ENCODE results near the gene FAM9C.
"Not testable (repeated sequence)": the region's sequence is repeated elsewhere in the genome, so short reads cannot be mapped to it uniquely, and the experiment has no call there.

FAM9C gene

DNA sequence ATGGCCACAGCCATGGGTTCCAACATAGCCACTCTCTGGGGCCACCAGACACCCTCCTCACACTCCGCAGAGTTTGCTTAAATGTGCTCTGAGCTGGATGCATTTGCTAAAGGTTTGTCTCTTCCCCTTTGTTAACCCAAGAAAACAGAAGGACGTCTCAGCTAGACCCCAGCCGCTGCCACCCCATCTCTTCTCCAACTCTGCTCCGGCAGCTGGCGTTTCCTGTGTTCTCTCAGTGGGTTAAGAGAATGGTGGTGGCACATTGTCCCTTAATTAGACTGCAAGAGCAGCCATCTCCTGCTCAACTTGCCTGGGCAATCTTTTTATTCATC is 43.7 kb upstream of the FAM9C start:
- TF ChIP-seq, protein P1, sequence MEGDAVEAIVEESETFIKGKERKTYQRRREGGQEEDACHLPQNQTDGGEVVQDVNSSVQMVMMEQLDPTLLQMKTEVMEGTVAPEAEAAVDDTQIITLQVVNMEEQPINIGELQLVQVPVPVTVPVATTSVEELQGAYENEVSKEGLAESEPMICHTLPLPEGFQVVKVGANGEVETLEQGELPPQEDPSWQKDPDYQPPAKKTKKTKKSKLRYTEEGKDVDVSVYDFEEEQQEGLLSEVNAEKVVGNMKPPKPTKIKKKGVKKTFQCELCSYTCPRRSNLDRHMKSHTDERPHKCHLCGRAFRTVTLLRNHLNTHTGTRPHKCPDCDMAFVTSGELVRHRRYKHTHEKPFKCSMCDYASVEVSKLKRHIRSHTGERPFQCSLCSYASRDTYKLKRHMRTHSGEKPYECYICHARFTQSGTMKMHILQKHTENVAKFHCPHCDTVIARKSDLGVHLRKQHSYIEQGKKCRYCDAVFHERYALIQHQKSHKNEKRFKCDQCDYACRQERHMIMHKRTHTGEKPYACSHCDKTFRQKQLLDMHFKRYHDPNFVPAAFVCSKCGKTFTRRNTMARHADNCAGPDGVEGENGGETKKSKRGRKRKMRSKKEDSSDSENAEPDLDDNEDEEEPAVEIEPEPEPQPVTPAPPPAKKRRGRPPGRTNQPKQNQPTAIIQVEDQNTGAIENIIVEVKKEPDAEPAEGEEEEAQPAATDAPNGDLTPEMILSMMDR (conservative IDR thresholded peaks at IDR 0.05; ENCODE audit: low read depth, low read length): no peak
- no peak overlapping the region for H3K4me3 ChIP-seq (ENCODE audit: low read length)
- DNase-seq (ENCODE audit: low read depth): no peak

DNA sequence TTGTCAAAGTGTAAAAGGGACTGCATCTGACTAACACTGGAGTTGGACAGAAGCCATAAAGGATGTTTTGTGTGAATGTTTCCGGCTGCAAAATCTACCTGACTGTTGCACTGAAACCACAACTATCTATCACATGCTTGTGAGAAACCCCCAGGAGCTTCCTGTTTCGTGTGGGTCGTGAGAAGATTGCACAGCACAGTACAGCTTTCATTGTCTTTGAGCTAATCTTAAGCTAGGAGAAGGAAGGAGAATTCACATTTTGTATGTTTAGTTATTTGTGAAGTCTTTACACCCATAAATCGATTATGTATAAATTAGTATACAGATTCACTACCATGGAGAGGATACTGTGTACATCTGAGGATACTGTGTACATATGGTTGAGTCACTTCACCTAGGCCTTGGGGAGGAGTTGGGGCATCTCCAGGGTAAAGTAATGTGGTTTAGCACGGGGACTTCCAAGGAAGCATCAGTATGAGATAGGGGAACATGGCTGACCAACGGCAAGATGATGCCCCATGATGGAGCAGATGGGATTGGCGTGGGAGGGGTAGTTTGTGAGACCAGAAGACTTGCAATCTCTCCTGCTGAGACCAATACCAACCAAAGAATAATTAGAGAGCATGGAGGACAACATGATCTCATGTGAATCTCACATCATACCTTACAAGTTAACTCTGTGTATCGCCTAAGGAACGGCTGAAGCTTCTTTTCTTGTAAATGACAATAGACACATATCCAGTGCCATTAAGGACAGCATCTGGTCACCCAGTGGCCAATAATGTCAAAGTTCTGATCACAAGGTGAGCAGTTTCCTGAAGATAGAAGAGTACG is 43.1 kb upstream of the FAM9C start:
- H3K4me3 ChIP-seq (ENCODE audit: low read length): no peak overlapping the region
- DNase-seq (ENCODE audit: low read depth): no peak
- TF ChIP-seq, protein P1 (conservative IDR thresholded peaks at IDR 0.05; ENCODE audit: low read depth, low read length): no peak

DNA sequence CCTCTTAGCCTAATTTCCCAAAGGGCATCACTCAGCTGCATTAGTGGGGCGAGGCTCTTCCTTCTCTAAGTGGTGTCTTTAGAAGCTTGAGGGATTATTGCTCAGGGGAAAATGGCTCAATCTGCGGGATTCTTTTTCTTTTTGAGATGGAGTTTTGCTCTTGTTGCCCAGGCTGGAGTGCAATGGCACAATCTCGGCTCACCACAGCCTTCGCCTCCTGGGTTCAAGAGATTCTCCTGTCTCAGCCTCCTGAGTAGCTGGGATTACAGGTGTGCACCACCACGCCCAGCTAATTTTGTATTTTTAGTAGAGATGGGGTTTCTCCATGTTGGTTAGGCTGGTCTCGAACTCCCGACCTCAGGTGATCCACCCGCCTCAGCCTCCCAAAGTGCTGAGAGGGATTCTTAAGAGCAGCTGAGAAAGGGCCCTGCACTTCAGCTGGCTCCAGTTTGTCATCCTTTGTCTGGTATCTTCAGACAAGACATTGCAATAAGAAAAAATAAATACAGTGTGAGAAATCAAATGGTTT is 42.4 kb upstream of the FAM9C start:
- not testable (repeated sequence) for H3K4me3 ChIP-seq (ENCODE audit: low read length); DNase-seq (ENCODE audit: low read depth)

DNA sequence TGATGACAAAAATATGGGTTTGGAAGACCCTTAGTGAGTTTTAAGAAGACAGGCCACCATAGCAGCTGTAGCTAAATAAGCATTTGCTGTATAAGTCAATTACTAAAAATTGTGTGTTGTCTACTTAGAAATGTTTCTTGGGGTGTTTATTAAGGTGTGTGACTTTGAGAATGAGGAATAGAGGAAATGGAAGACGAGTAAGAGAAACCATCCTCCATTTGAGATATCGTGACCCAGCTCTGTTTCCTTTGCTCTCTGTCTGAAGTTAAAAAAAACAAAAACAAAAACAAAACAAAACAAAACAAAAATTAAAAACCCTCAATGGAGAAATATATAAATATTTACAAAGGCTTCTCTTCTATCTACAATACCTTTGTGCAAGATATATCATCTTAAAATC is 41.7 kb upstream of the FAM9C start:
- H3K4me3 ChIP-seq (ENCODE audit: low read length): no peak overlapping the region
- TF ChIP-seq, protein P1 (conservative IDR thresholded peaks at IDR 0.05; ENCODE audit: low read depth, low read length): no peak
- DNase-seq (ENCODE audit: low read depth): no peak

DNA sequence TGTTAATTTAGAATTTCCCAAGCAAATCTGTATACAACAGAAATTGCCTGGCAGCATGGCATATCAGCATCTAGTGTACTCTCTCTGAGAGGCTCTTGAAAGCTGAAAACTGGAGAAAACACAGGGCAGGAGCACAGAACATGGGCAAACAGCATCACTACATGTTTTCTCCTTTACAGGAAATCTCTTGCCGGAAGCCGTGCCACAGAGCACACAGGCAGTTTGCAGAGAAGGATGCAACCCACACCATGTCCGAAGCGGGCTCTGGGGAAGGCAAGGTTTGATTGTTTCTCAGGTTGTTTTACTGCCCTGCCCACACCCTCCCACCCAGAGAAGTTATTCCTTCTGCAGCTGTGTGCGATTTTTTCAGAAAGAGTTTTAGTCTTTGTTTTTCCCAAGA is 41.1 kb upstream of the FAM9C start:
- TF ChIP-seq, protein P1 (conservative IDR thresholded peaks at IDR 0.05; ENCODE audit: low read depth, low read length): no peak
- no peak overlapping the region for H3K4me3 ChIP-seq (ENCODE audit: low read length)
- DNase-seq (ENCODE audit: low read depth): no peak

DNA sequence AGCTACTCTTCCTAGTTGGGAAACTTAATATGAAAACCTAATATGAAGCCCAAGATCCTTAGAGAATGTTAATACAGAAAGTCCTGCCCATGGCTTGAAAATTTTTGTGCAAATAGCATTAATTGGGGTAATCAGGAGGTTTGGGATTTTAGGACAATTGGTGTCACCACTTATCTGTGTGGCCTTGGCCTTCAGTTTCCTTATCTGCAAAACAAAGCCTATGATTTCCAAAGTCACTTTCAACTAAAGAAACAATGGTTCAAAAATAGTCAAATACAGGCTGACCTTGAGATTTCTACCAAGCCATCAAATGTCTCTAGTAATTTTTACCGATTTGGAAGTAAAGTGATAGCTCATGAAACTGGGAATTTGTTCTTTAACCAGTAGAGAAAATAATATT is 40.2 kb upstream of the FAM9C start:
- H3K4me3 ChIP-seq (ENCODE audit: low read length): no peak overlapping the region
- DNase-seq (ENCODE audit: low read depth): no peak
- TF ChIP-seq, protein P1 (conservative IDR thresholded peaks at IDR 0.05; ENCODE audit: low read depth, low read length): no peak

DNA sequence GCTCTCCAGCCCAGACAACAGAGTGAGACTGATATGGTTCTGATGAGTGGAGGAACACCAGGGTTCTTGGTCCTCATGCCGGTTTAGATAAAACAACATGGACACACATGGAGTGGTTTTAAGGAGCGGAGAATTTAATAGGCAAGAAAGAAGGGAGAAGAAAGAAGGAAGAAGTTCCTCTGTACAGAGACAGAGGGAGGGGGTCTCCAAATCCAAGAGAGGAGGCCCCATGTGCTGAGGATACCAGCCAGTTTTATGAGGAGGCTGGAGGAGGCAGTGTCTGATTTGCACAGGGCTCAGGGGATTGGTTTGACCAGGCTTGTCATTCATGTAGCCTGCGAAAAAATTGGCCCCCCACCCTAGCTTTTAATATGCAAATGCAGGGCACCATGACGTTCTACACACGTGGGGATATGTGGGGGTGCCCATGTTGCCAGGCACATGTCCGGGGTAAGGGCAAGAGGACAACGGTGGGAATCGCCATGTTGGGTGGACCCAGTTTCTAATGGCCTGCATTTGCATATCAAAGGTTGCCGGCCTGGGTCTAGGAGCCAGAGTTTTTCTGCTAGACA is 39.4 kb upstream of the FAM9C start:
- DNase-seq (ENCODE audit: low read depth); H3K4me3 ChIP-seq (ENCODE audit: low read length): not testable (repeated sequence)

Data from retinal pigment epithelial cell (primary cell).